ENCODE data around the gene TRIM8. TPM values are rescaled to one million over a fixed set of nuclear protein-coding genes. Genes with fewer than 3 reads are reported as not detected.
"Not testable (repeated sequence)": the region's sequence is repeated elsewhere in the genome, so short reads cannot be mapped to it uniquely, and the experiment has no call there.

The TRIM8 gene
- total RNA-seq, 3 donors from 2014 or later: 65.5 to 89.9 (median 71.3) TPM

DNA sequence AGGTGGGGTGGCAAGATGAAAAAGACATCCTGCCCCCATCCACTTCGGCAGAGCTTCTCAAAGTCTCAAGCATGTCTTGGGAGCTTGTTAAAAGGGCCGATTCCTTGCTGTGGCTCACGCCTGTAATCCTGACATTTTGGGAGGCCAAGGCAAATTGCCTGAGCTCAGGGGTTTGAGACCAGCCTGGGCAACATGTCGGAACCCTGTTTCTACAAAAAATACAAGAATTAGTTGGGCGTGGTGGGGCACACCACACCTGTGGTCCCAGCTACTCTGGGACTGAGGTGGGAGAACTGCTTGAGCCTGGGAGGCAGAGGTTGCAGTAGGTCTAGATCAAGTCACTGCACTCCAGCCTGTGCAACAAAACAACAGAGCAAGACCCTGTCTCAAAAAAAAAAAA lies 14.5 kb downstream of the TRIM8 start:
- H3K4me1 ChIP-seq (ENCODE audit: low read depth): peaks cover 32% of the 10 kb centered on the region
- H3K36me3 ChIP-seq (ENCODE audit: low read depth): no peaks in the 10 kb centered on the region
- H3K9me3 ChIP-seq: no peaks in the 10 kb centered on the region
- ATAC-seq (no peak), DNase-seq (peak in 1 of 3 donors; percentile 28)
- intact Hi-C loops (cut with DNase I, micrococcal nuclease): no loop called here
- no peak overlapping the region for H3K4me3 ChIP-seq
- TF ChIP-seq, protein P1, sequence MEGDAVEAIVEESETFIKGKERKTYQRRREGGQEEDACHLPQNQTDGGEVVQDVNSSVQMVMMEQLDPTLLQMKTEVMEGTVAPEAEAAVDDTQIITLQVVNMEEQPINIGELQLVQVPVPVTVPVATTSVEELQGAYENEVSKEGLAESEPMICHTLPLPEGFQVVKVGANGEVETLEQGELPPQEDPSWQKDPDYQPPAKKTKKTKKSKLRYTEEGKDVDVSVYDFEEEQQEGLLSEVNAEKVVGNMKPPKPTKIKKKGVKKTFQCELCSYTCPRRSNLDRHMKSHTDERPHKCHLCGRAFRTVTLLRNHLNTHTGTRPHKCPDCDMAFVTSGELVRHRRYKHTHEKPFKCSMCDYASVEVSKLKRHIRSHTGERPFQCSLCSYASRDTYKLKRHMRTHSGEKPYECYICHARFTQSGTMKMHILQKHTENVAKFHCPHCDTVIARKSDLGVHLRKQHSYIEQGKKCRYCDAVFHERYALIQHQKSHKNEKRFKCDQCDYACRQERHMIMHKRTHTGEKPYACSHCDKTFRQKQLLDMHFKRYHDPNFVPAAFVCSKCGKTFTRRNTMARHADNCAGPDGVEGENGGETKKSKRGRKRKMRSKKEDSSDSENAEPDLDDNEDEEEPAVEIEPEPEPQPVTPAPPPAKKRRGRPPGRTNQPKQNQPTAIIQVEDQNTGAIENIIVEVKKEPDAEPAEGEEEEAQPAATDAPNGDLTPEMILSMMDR (IDR thresholded peaks at IDR 0.05): no peak

DNA sequence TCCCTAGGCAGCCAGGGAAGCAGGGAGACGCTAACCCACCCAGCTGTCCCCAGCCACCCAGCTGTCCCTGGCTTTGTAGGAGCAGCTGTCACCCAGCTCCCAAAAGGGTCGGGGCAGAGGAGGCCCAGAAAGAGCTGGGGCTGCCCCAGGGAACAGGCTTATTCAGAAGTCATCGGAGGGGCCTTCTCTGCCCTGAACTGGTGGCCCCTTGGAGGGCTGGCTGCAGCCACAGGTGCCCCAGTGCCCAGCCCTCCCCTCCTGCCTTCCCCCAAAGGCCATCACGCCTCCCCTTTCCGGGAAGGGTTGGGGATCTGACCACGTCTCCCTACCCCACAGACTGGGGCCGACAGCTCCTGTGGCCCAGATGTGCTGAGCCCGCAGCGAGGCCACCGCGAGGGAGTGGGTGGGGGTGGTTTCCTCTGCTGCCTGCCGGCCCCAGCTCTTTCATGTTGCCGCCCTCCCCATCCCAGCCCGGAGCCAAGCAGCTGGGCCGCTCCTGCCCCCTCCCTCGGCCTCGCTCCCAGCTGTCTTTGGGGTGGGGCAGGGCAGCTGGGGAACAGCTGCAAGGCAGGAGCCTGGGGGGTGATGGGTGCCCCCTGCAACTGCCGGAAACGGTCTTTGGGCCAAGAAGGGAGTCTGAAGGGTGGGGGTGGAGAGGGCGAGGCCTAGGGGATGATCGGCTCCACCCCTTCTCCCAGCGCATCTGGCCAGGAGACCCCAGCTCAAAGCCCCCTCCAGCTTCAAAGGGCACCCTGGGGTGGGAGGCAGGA lies 16.8 kb downstream of the TRIM8 start:
- ATAC-seq: peak; percentile 75
- Histone ChIP-seq H3K4me1 (ENCODE audit: low read depth) (peaks cover 32% of the 10 kb centered on the region), H3K36me3 (ENCODE audit: low read depth) (no peaks in the 10 kb centered on the region), H3K9me3 (no peaks in the 10 kb centered on the region), H3K4me3 (no peak overlapping the region)
- DNase-seq: peak; percentile 82 to 90 (median 86)
- intact Hi-C loops (cut with DNase I, micrococcal nuclease): no loop called here
- TF ChIP-seq, protein P1 (IDR thresholded peaks at IDR 0.05): no peak

DNA sequence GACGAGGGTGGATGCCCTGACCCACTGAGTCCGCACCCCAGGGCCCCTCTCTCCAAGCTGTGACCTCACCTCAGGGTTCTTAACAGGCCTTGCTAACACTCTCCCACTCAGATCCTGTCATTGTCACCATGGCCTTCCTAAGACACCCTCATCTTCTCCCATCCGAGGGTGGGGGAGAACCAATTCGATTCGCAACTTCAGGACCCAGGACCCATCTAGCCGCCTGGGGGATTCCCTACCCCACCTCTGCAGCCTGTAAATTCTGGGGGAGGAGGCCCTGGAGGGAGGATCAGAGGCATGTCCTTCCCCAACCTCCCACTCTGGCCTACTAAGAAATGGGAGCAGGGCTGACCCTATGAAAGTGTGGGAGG lies 17.4 kb downstream of the TRIM8 start:
- peaks cover 32% of the 10 kb centered on the region for H3K4me1 ChIP-seq (ENCODE audit: low read depth)
- no peaks in the 10 kb centered on the region for H3K9me3 ChIP-seq
- DNase-seq: no peak
- peak; percentile 1 for ATAC-seq
- no peak overlapping the region for H3K4me3 ChIP-seq
- intact Hi-C loops (cut with DNase I, micrococcal nuclease): no loop called here
- TF ChIP-seq, protein P1 (IDR thresholded peaks at IDR 0.05): no peak
- H3K36me3 ChIP-seq (ENCODE audit: low read depth): no peaks in the 10 kb centered on the region

DNA sequence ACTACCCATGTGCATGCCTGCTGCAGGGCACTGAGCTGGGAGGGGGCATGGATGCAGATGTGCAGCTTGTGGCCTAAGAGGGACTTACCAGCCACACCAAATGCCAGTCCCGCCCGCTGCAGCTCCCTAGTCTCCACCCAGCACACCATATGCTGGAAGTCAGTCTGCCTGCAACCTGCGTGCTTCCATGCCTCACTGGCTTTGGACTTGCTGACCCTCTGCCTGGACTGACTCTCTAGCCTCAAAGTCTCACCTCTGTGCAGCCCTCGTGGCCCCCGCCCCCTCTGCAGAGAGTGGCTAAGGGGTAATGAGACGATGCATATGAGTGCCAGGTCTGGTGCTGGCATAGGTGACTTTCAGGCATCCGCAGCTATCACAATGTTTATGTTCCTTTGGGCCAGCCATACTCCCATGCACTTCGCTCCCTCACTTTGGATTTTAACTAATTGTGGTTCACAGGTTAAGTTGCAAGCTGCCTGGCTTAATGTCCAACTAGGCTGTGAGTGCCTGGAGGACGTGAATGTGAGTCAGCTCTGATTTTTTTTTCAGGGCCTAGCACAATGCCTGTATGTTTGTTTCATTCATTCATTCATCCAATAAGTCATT lies 21.7 kb downstream of the TRIM8 start:
- ATAC-seq (no peak), DNase-seq (peak in 1 of 3 donors; percentile 58)
- Histone ChIP-seq H3K9me3 (no peaks in the 10 kb centered on the region), H3K4me3 (no peak overlapping the region), H3K4me1 (ENCODE audit: low read depth) (peaks cover 8% of the 10 kb centered on the region), H3K36me3 (ENCODE audit: low read depth) (no peaks in the 10 kb centered on the region)
- intact Hi-C loops (cut with DNase I, micrococcal nuclease): no loop called here
- TF ChIP-seq, protein P1 (IDR thresholded peaks at IDR 0.05): no peak

DNA sequence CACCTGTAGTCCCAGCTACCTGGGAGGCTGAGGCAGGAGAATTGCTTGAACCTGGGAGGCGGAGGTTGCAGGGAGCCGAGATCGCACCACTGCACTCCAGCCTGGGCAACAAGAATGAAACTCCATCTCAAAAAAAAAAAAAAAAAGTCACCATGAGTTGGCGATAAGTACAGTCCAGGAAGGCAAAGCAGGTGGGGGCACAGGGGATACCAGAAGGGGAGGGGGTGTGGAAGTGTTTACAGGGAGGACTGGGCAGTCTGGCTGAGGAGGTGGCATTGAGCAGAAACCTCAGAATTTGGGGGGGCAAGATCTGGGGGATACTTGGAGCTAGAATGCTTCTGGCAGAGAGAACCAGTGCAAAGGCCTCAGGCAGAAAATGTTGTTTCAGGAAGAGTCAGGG lies 23.1 kb downstream of the TRIM8 start:
- ATAC-seq; DNase-seq; H3K9me3 ChIP-seq; H3K36me3 ChIP-seq (ENCODE audit: low read depth); H3K4me3 ChIP-seq; intact Hi-C loops (cut with DNase I, micrococcal nuclease); H3K4me1 ChIP-seq (ENCODE audit: low read depth): not testable (repeated sequence)

DNA sequence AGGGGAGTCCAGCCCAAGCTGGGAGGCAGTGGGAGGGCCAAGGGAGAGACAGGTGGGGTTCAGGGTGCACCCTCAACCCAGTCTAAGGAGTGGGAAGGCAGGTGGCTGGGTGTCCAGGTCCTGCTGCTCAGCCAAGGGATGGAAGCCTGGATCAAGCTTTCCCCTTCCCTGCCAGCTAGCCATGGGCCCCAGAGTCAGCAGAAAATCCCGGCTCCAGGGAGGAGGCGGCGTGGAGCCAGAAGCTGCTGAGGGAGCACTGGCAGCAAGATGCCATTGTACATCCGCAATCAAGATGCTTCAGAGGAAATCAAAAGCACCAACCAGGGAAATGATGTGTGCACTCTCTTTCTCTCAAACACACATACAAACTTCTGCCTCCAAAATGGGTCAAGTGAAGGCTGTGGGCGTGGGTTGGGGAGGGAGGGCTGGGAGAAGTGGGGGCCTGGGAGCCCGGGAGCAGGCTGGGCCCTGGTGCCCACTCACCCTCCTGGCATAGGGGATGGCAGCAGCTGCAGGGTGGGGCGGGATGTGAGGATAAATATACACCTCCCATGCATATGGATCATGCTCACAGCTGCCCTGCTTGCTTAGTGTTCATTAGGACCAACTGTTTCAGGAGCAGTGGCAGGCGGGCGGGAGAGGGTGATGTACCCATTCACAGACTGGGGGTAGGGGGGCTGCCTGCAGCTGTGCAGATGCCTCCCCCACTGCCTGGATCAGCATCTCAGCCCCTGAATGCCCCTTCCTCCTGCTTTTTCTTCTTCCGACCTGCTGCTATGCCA lies 24.2 kb downstream of the TRIM8 start:
- ATAC-seq (peak; percentile 13), DNase-seq (no peak)
- TF ChIP-seq, protein P1 (IDR thresholded peaks at IDR 0.05): no peak
- Histone ChIP-seq H3K36me3 (ENCODE audit: low read depth) (no peaks in the 10 kb centered on the region), H3K4me3 (no peak overlapping the region), H3K4me1 (ENCODE audit: low read depth) (peaks cover 6% of the 10 kb centered on the region), H3K9me3 (no peaks in the 10 kb centered on the region)
- intact Hi-C loops (cut with DNase I, micrococcal nuclease): no loop called here

Measured in mucosa of descending colon (tissue), 3 donors.